HPDE6-E6E7 (cell line): Measurements from ENCODE around the gene FGF1.

ENCODE experiments used
- DNase-seq: peaks from one replicate; pipeline ENCODE4 v3.0.0; 2011; ENCODE audit warnings: missing footprints; ENCODE audit errors: extremely low spot score

The FGF1 gene

DNA sequence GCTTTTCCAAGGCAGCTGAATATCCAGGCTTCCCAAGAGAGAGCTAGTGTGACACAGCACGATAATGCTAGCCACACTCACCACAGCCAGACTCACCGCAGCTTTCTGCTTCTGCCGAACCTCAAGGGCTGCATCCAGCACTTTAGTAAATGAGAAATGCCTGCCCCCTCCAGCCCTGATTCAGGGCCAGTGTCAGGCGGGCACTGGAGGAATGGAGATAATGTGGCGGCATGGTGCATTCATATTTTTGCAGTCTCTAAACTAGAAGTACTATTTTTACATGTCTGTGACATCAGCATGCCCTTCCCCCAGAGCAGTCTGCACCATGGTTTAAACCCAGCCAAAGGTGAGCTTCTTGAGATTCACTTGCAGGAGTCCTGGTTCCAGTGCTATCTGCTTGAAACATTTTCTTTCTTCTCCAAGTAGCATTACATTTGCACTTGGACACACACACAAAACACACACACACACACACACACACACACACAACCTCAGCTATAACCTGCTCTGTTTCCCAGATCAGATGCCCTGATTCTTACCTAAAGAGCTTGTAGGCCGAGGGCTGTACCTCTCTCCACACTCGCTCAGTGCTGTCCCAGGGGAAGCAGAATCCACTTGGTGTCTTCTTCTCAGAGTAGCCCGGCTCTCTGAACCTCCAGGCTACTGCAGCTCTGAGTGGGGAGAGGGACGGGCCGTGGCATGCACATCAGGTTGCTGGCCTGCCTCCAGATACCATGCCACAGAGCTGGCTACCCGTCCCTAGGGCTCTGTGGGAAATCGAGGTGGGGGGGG lies at the start of gene FGF1:
TSS of gene FGF1 (minus strand) at position 673 of the 792 bp plus-strand sequence. CDS start 71,963 bp downstream, outside the sequence.
- peak; percentile 79 for DNase-seq

GRCh38 chr5:142727735-142728047 lies 41.8 kb upstream of the FGF1 start:
- no peak for DNase-seq

GRCh38 chr5:142726188-142726731 lies 40.4 kb upstream of the FGF1 start:
- peak; percentile 26 for DNase-seq

GRCh38 chr5:142725231-142726187 lies 39.6 kb upstream of the FGF1 start:
- DNase-seq, result no peak

DNA sequence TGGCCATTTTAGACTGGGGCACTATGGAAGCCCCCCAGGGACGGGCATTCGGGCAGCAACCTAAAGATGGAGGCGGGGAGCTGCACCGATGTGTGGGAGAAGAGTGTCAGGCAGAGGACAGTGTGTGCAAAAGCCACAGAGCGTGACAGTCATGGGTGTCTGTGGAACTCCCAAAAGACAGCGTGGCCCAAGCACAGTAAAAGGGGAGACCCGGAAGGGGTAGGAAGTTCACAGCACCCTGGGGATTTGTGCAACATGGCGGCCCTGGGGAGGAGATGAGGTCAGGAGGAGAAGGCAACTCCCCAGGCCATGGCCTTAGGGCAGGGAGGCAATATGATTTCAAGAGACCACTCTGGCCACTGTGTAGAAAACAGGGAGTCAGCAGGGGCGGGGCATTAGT lies 38.9 kb upstream of the FGF1 start:
- DNase-seq, result no peak

- DNase-seq, result no peak
Observed at GRCh38 chr5:142722896-142723295, 37.0 kb upstream of the FGF1 start.

DNA sequence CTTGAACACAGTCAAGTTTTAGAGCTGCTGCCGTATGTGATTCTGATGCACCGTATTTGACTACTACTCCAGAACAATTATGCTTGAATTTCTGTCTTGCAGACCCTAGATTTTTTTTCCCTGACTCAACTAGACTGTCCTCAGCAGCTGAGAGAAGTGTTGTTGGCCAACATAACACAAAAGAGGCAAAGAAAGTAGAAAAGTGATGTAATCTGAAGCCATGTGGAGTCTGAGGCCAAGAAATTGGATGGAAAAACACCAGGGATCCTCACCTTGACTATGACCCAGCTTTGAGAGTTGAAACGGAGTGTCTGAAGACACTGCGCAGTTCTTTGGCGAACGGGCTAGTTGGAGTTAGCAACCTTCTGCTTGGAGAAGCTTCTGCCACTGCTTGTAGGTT lies 36.3 kb upstream of the FGF1 start:
- DNase-seq, result no peak

DNA sequence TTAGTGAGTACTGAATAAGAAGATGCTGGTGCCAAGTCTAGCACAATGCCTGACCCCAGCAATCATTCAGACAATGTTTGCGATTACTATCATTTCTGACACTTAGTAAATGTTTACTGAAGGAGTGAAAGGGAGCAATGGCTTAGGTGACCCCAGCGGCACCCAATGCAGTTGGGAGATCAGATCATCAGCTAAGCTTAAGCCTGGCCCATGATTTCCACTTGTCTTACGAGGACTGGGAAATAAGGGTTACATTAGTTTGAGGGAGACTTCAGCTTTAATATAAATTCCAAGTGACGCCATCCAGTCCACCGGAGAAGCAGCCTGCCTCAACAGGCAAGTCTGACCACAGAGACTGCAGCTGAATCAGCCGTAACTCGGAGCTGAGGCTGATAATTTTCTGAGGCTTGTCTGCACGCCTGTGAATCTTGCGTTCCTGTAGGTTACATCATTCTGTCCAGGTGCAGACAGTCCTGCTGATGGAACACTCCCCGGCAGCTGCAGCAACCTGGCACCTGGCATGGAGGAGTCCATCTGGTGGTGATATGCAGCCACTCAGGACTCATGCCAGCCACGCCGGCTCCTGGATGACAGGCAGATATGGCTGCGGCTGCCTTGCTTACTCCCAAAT lies 34.9 kb upstream of the FGF1 start:
- DNase-seq, result peak; percentile 89

GRCh38 chr5:142719836-142720370 lies 34.0 kb upstream of the FGF1 start:
- DNase-seq, result no peak

GRCh38 chr5:142717582-142718215 lies 31.8 kb upstream of the FGF1 start:
- peak; percentile 48 for DNase-seq

DNA sequence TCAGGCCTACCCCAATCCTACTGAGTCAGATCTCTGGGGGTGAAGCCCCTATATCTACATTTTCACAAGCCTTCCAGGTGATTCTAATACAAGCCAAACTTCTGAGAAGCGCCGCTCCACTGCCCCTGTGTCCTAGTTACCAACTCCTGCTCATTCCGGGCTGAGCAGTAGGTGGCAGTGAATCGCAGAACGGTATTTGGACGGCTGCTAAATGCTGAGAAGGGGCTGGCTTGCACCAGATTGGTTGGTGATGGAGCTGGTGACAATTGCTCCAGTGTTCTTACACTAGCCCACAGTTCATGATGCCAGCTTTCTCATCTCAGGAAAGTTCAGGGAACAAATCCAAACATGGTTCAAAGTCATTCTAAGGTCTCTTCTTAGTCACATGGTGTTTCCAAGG lies 31.1 kb upstream of the FGF1 start:
- DNase-seq, result peak; percentile 15

- no peak for DNase-seq
Observed at GRCh38 chr5:142715291-142715690, 29.4 kb upstream of the FGF1 start.

DNA sequence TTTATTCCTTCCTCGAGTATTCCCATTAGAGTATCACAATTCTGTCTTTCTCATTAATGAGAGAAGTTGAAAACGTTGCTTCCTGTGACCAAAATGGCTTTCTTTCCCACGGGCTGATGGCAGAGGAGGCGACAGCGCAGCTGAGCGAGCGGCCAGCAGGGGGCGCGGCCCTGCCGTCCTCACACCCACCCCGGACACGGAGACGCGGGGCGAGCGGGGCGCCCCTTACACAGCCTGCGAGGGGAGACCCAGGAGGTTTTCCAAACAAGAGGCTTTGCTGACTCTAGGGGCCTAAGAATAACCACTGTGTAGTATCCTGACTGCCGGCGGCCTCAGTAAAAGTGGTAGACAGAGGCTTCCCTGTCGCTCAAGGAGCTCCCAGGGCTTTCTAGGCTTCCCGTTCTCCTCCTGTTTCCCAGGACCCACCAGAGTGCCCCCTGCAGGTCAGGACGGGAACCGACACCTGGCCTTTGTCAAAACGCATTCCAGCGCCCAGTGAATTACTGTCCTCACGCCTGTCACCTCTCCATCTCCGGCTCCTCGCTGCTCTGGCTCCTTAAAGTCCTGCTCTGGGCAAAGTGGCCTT lies 27.3 kb upstream of the FGF1 start:
- peak; percentile 78 for DNase-seq

GRCh38 chr5:142703153-142703552 lies 17.3 kb upstream of the FGF1 start:
- DNase-seq, result no peak

DNA sequence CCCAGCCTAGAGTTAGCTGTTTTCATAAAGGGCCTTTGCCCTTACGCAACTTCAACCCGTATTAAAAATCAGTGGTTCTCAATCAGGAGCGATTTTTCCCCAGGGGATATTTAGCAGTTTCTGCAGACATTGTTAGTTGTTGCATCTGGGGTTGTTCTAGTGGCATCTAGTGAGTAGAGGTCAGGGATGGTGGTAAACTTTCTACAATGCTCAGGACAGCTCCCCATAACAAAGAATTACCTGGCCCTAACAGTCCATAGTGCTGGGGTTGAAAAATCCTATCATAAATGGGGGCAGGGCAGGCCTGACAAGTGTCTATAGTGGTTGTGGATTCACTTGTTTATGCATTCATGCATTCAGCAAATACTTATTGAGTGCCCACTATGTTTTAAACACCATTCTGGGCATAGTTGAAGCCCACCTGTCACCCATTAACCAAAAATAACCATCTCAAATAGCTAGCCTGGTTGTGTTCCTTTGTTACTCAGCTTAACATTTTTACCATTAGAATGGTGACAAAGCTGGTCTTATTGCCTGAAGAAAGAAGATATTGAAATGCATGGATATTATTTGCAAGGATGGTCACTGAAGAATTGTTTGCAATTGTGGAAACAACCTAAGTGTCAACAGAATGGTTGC lies 15.9 kb upstream of the FGF1 start:
- no peak for DNase-seq

DNA sequence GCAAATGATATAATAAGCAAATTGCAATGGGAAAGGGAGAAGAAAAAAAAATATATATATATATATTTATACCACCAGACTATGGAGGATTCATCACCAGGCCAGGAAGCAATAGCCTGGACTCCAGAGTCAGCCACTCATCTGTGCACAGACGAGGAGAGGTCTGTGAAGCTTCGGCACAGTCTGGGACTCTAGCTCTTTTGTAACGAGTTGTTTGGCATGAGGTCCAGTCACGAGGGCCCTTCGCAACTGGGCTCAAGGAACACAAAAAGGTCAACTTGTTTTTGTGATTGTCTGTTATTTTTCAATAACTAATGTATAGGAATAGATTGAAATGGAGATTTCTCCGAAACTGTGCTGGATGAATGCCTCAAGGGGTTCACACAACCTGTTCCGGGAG lies 14.7 kb upstream of the FGF1 start:
- DNase-seq, result no peak

- DNase-seq, result peak; percentile 71
Observed at GRCh38 chr5:142699184-142699720, 13.4 kb upstream of the FGF1 start.

GRCh38 chr5:142698447-142699183 lies 12.7 kb upstream of the FGF1 start:
- DNase-seq, result no peak
